OCI-LY1 (cell line): ENCODE measurements around the gene UNC5CL.

Experiments used
- H2AFZ ChIP-seq: fragments of 200-600 bp; sonication (generic), shearing (Covaris generic); 2 replicates; pipeline ENCODE4 v1.6.0; 2014; ENCODE audit warnings: antibody characterized with exemption, mild to moderate bottlenecking, low read length
- H3F3A ChIP-seq: fragments of 200-600 bp; sonication (generic), shearing (Covaris generic); 2 replicates; pipeline ENCODE4 v1.6.0; 2014; ENCODE audit warnings: mild to moderate bottlenecking, antibody characterized with exemption, low read length, moderate library complexity; ENCODE audit not compliant: insufficient read depth
- H3K27ac ChIP-seq: fragments of 200-600 bp; sonication (generic); 2 replicates; pipeline ENCODE4 v1.5.1; 2014; ENCODE audit warnings: low read length, mixed run types, mild to moderate bottlenecking, low read depth; ENCODE audit not compliant: poor library complexity, severe bottlenecking
- H3K27me3 ChIP-seq: fragments of 200-600 bp; sonication (generic); 2 replicates; pipeline ENCODE4 v1.6.0; 2014; ENCODE audit warnings: antibody characterized with exemption, mild to moderate bottlenecking, low read length, moderate library complexity; ENCODE audit not compliant: insufficient read depth
- H3K36me3 ChIP-seq: fragments of 200-600 bp; sonication (generic); 2 replicates; pipeline ENCODE4 v1.6.1; 2014; ENCODE audit warnings: mild to moderate bottlenecking, antibody characterized with exemption, low read length, moderate library complexity, mixed read lengths; ENCODE audit not compliant: insufficient read depth
- H3K4me1 ChIP-seq: fragments of 200-600 bp; sonication (generic); 2 replicates; pipeline ENCODE4 v1.5.1; 2014; ENCODE audit warnings: mild to moderate bottlenecking, low read length, moderate library complexity; ENCODE audit not compliant: insufficient read depth, severe bottlenecking
- H3K4me2 ChIP-seq: fragments of 200-600 bp; sonication (generic), shearing (Covaris generic); 2 replicates; pipeline ENCODE4 v1.6.1; 2014; ENCODE audit warnings: low read length
- H3K4me3 ChIP-seq: fragments of 200-600 bp; sonication (generic); 2 replicates; pipeline ENCODE4 v1.5.1; 2014; ENCODE audit warnings: low read length, low read depth, mild to moderate bottlenecking, mixed read lengths; ENCODE audit not compliant: poor library complexity, severe bottlenecking
- H3K79me2 ChIP-seq: fragments of 200-600 bp; shearing (Covaris generic); 2 replicates; pipeline ENCODE4 v1.6.1; 2016; ENCODE audit warnings: mixed run types, low read length, mixed read lengths; ENCODE audit not compliant: insufficient read depth
- H3K9ac ChIP-seq: fragments of 200-600 bp; sonication (generic), shearing (Covaris generic); 2 replicates; pipeline ENCODE4 v1.6.1; 2014; ENCODE audit warnings: mild to moderate bottlenecking, low read length, mixed read lengths
- H3K9me2 ChIP-seq: fragments of 200-600 bp; sonication (generic), shearing (Covaris generic); 2 replicates; pipeline ENCODE4 v1.6.1; 2014; ENCODE audit warnings: low read depth, mild to moderate bottlenecking, low read length, mixed read lengths
- H3K9me3 ChIP-seq: fragments of 200-600 bp; shearing (Covaris generic); 2 replicates; pipeline ENCODE4 v1.6.1; 2014; ENCODE audit warnings: low read length, mixed read lengths
- H4K20me1 ChIP-seq: fragments of 200-600 bp; sonication (generic), shearing (Covaris generic); 2 replicates; pipeline ENCODE4 v1.6.0; 2016; ENCODE audit warnings: mild to moderate bottlenecking, low read length; ENCODE audit not compliant: insufficient read depth
- EZH2 ChIP-seq: fragments of 200-600 bp; sonication (generic), shearing (Covaris generic); IDR thresholded peaks from 2 replicates; pipeline ENCODE4 v1.8.0; 2017; ENCODE audit warnings: borderline replicate concordance, mixed run types, mild to moderate bottlenecking, antibody characterized with exemption, low read length, moderate library complexity, mixed read lengths
- TF ChIP-seq, protein P1 (sequence below): fragments of 200-600 bp; sonication (generic), shearing (Covaris generic); IDR thresholded peaks from 2 replicates; pipeline ENCODE4 v1.5.1; 2017; ENCODE audit warnings: mild to moderate bottlenecking, antibody characterized with exemption, low read length, moderate library complexity, mixed read lengths

UNC5CL gene

GRCh38 chr6:41074692-41075436 lies 35.8 kb upstream of the UNC5CL start:
- Histone ChIP-seq H3K4me3 (peak overlapping the region; percentile 97), H3F3A (no peaks in the 10 kb centered on the region), H3K36me3 (peaks cover 24% of the 10 kb centered on the region), H4K20me1 (0 out of 2 replicates have a peak, but pooled peaks cover 2% of the 10 kb centered on the region), H3K4me1 (peaks cover 70% of the 10 kb centered on the region), H3K27ac (peak overlapping the region; percentile 91), H3K9me3 (no peaks in the 10 kb centered on the region), H3K4me2 (peak overlapping the region; percentile 90), H2AFZ (no peak overlapping the region), H3K9ac (peak overlapping the region; percentile 97; the same call in 1 of the 2 replicates), H3K27me3 (no peaks in the 10 kb centered on the region), H3K9me2 (no peaks in the 10 kb centered on the region), H3K79me2 (peaks cover 67% of the 10 kb centered on the region)
- TF ChIP-seq EZH2: no peak
- TF ChIP-seq, protein P1, sequence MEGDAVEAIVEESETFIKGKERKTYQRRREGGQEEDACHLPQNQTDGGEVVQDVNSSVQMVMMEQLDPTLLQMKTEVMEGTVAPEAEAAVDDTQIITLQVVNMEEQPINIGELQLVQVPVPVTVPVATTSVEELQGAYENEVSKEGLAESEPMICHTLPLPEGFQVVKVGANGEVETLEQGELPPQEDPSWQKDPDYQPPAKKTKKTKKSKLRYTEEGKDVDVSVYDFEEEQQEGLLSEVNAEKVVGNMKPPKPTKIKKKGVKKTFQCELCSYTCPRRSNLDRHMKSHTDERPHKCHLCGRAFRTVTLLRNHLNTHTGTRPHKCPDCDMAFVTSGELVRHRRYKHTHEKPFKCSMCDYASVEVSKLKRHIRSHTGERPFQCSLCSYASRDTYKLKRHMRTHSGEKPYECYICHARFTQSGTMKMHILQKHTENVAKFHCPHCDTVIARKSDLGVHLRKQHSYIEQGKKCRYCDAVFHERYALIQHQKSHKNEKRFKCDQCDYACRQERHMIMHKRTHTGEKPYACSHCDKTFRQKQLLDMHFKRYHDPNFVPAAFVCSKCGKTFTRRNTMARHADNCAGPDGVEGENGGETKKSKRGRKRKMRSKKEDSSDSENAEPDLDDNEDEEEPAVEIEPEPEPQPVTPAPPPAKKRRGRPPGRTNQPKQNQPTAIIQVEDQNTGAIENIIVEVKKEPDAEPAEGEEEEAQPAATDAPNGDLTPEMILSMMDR: no peak

DNA sequence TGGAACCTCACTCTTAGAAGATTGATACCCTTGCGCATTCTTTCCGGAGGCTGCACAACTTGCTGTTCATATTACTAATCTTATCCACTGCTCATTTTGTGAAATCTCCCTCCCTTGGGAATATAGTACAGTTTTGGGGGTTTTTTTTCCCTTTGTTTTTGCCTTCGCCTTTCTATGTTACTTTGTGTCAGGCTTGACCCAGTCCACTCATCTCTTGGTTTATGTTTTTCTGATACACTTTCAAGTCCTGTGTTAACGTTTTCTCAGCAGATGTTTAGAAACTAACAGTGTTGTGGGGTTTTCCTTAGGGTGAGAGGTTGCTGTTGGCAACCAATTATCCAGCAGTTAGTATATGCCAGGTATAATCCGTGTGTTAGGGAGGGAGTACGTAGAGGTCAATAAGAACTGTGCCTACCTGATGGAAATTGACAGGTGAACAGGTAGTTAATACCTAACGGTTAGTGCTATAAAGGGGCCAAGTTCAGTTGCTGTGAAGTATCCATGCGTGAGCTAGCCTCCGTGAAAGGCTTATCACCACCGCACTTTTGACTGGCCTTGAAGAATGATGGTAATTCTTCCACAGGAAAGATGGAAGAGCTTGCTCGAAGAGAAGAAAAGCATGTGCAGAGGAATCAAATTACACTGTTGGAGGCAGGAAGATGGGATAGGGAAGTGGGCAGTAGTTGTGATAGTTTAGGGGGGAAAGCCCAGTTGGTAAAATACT lies 35.1 kb upstream of the UNC5CL start:
- Histone ChIP-seq H3K4me3 (peak overlapping the region; percentile 97), H3F3A (no peaks in the 10 kb centered on the region), H3K9me3 (no peaks in the 10 kb centered on the region), H3K79me2 (peaks cover 59% of the 10 kb centered on the region), H3K9ac (peak overlapping the region; percentile 97), H3K4me1 (peaks cover 63% of the 10 kb centered on the region), H3K4me2 (peak overlapping the region; percentile 90), H2AFZ (no peak overlapping the region), H3K27me3 (no peaks in the 10 kb centered on the region), H4K20me1 (0 out of 2 replicates have a peak, but pooled peaks cover 2% of the 10 kb centered on the region), H3K9me2 (no peaks in the 10 kb centered on the region), H3K27ac (peak overlapping the region; percentile 91), H3K36me3 (peaks cover 17% of the 10 kb centered on the region; the same call in 1 of the 2 replicates)
- TF ChIP-seq EZH2: no peak
- TF ChIP-seq, protein P1: no peak

DNA sequence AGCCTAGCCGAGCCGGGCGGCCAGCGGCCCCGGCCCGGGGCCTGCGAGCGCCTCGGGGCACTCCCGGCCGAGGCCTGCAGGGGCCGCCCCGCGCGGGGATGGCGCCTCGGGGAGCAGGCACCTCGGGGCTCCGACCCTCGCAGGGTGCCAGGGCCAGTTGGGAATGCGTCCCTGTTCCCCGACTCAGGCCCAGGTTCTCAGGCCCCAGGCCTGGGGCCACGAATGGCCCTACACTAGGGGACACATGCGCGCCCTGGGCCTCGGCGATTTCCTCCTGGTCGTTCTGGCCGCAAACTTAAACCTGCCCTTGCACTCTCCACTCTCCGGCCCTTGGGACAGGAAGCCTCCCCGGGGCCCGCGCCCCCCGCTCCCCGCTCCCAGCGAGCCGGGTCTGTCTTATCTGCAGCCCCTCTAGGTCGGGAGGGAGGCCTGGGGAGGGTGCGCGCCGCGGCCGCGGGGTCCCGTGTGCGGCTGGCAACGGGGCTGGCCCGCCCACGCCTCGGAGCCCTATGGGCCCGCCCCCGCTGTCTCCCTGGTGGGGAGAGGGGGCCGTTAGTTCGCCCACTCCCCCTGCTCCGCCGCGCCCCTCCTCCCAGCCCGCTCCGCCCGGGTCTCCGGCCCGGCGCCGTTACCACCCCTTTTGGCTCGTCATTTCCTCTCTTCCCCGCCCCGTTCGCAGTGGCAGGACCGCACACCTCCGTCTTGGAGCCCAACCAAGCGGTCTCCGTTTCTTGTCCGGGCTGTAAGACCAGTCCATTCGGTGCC lies 34.4 kb upstream of the UNC5CL start:
- Histone ChIP-seq H3K9me3 (no peaks in the 10 kb centered on the region), H4K20me1 (0 out of 2 replicates have a peak, but pooled peaks cover 2% of the 10 kb centered on the region), H2AFZ (no peak overlapping the region), H3K27ac (peak overlapping the region; percentile 91), H3K9me2 (no peaks in the 10 kb centered on the region), H3K4me3 (peak overlapping the region; percentile 97), H3F3A (no peaks in the 10 kb centered on the region), H3K79me2 (peaks cover 52% of the 10 kb centered on the region), H3K9ac (peak overlapping the region; percentile 97), H3K27me3 (no peaks in the 10 kb centered on the region), H3K4me1 (peaks cover 55% of the 10 kb centered on the region), H3K36me3 (peaks cover 9% of the 10 kb centered on the region; the same call in 1 of the 2 replicates), H3K4me2 (peak overlapping the region; percentile 90)
- TF ChIP-seq, protein P1: no peak
- TF ChIP-seq EZH2: no peak
